H1 (cell line): Measurements from ENCODE around the gene VPS41. TPM values are rescaled to one million over a fixed set of nuclear protein-coding genes. Genes with fewer than 3 reads are reported as not detected.

Experiments
- CTCF ChIA-PET: fragments of 300-600 bp; sonication (Branson Sonifier 250); formaldehyde crosslinking; loops from one replicate; lab custom pipeline; 2021; ENCODE audit not compliant: partially characterized antibody; lab: Charles Lee
- POLR2A ChIA-PET: fragments of 300-600 bp; sonication (Branson Sonifier 250); formaldehyde crosslinking; loops from one replicate; lab custom pipeline; 2021; ENCODE audit warnings: inconsistent platforms; ENCODE audit not compliant: partially characterized antibody; lab: Charles Lee
- DNase-seq, 2 experiments: peaks; one replicate each; pipeline versions ENCODE4 v3.0.0 to v3.0.0-alpha.2; 2010 to 2022; ENCODE audit warnings: low spot score in 2 of 2, low read depth in 1 of 2, mixed read lengths in 1 of 2
- FAIRE-seq: peaks from 2 replicates; lab custom pipeline; 2011; peaks lifted over from hg19 to GRCh38; lab: Jason Lieb, UNC
- H2AFZ ChIP-seq: 2 replicates; pipeline ENCODE4 v1.8.1; 2012; ENCODE audit warnings: low read length, inconsistent platforms
- H2AK5ac ChIP-seq: 2 replicates; pipeline ENCODE4 v1.6.1; 2013; ENCODE audit warnings: low read depth, low read length
- H2BK120ac ChIP-seq: replicated peaks from 2 replicates; pipeline ENCODE3; 2013; ENCODE audit warnings: low read depth, low read length, inconsistent platforms
- H2BK12ac ChIP-seq: 2 replicates; pipeline ENCODE4 v1.6.1; 2013; ENCODE audit warnings: low read depth, low read length
- H2BK15ac ChIP-seq: 2 replicates; pipeline ENCODE4 v1.6.1; 2013; ENCODE audit warnings: low read length
- H2BK20ac ChIP-seq: 2 replicates; pipeline ENCODE4 v1.6.1; 2013; ENCODE audit warnings: low read length
- H2BK5ac ChIP-seq: 2 replicates; pipeline ENCODE4 v1.6.1; 2013; ENCODE audit warnings: low read depth, low read length
- H3K14ac ChIP-seq: 2 replicates; pipeline ENCODE4 v1.6.1; 2013; ENCODE audit warnings: inconsistent platforms; ENCODE audit not compliant: insufficient read length
- H3K18ac ChIP-seq: 2 replicates; pipeline ENCODE4 v1.6.1; 2013; ENCODE audit warnings: low read length; ENCODE audit errors: extremely low read depth
- H3K23ac ChIP-seq: 2 replicates; pipeline ENCODE4 v1.6.1; 2013; ENCODE audit warnings: inconsistent platforms; ENCODE audit not compliant: insufficient read length
- H3K23me2 ChIP-seq: 2 replicates; pipeline ENCODE4 v1.6.1; 2013; ENCODE audit warnings: low read depth, low read length
- H3K27ac ChIP-seq: 2 replicates; pipeline ENCODE4 v1.6.1; 2011; ENCODE audit warnings: low read depth, low read length, inconsistent platforms
- H3K27me3 ChIP-seq, 4 experiments: replicated peaks in 1 of 4; 1 replicate in 1 of 4; 2 replicates in 3 of 4; pipeline versions ENCODE4 v1.6.1 to v1.8.1; 2011 to 2013; ENCODE audit warnings: low read length in 3 of 4, mild to moderate bottlenecking in 3 of 4, inconsistent platforms in 2 of 4, mixed read lengths in 2 of 4, moderate library complexity in 1 of 4; ENCODE audit not compliant: control insufficient read depth in 3 of 4, insufficient read depth in 3 of 4; ENCODE audit errors: extremely low read depth in 1 of 4
- H3K36me3 ChIP-seq, 4 experiments: 2 replicates each; pipeline versions ENCODE4 v1.6.1 to v1.8.1; 2011 to 2013; ENCODE audit warnings: mild to moderate bottlenecking in 4 of 4, low read length in 3 of 4, moderate library complexity in 2 of 4, control low read depth in 1 of 4, inconsistent platforms in 1 of 4; ENCODE audit not compliant: insufficient read depth in 4 of 4, control insufficient read depth in 2 of 4
- H3K4ac ChIP-seq: replicated peaks from 2 replicates; pipeline ENCODE3; 2013; ENCODE audit warnings: low read length, low read depth, mixed read lengths, inconsistent platforms; ENCODE audit not compliant: insufficient read length
- H3K4me1 ChIP-seq, 4 experiments: replicated peaks in 1 of 4; 1 replicate in 1 of 4; 2 replicates in 3 of 4; pipeline versions ENCODE4 v1.6.1 to v1.8.1; 2011 to 2013; ENCODE audit warnings: low read length in 3 of 4, inconsistent platforms in 2 of 4, mixed read lengths in 1 of 4; ENCODE audit not compliant: insufficient read depth in 4 of 4, control insufficient read depth in 3 of 4
- H3K4me2 ChIP-seq, 2 experiments: 2 replicates each; pipeline versions ENCODE4 v1.6.1 to v1.8.1; 2011 to 2013; ENCODE audit warnings: low read depth in 2 of 2, low read length in 2 of 2, control low read depth in 1 of 2, inconsistent platforms in 1 of 2, mild to moderate bottlenecking in 1 of 2; ENCODE audit not compliant: insufficient read depth in 1 of 2
- H3K4me3 ChIP-seq, 4 experiments: fragments of 200-600, 300-600 bp in 1 of 4; sonication (generic), shearing (Covaris generic), sonication (Bioruptor Twin) in 1 of 4; 2 replicates each; pipeline versions ENCODE4 v1.5.1 to v1.8.1; 2011 to 2016; ENCODE audit warnings: low read length in 4 of 4, low read depth in 3 of 4, control low read depth in 2 of 4, inconsistent platforms in 2 of 4, mild to moderate bottlenecking in 2 of 4, mixed read lengths in 1 of 4, moderate library complexity in 1 of 4; ENCODE audit not compliant: insufficient read depth in 2 of 4; ENCODE audit errors: extremely low read depth in 1 of 4
- H3K56ac ChIP-seq: replicated peaks from 2 replicates; pipeline ENCODE3; 2013; ENCODE audit warnings: low read depth, mild to moderate bottlenecking, mixed read lengths, low read length, inconsistent platforms; ENCODE audit not compliant: insufficient read length
- H3K79me1 ChIP-seq: 2 replicates; pipeline ENCODE4 v1.6.1; 2013; ENCODE audit warnings: low read depth, low read length, control low read depth
- H3K79me2 ChIP-seq, 2 experiments: 2 replicates each; pipeline versions ENCODE4 v1.6.1 to v1.8.1; 2012 to 2013; ENCODE audit warnings: low read length in 2 of 2, mild to moderate bottlenecking in 2 of 2, inconsistent platforms in 1 of 2; ENCODE audit not compliant: insufficient read depth in 2 of 2, control insufficient read depth in 1 of 2
- H3K9ac ChIP-seq, 4 experiments: replicated peaks in 1 of 4; 1 replicate in 1 of 4; 2 replicates in 3 of 4; pipeline versions ENCODE4 v1.6.1 to v1.8.1; 2011 to 2013; ENCODE audit warnings: low read depth in 3 of 4, low read length in 3 of 4, control low read depth in 2 of 4, mild to moderate bottlenecking in 2 of 4, moderate library complexity in 2 of 4, inconsistent platforms in 1 of 4; ENCODE audit errors: extremely low read depth in 1 of 4
- H3K9me3 ChIP-seq, 2 experiments: 2 replicates each; pipeline versions ENCODE4 v1.6.1 to v1.8.1; 2012 to 2013; ENCODE audit warnings: mild to moderate bottlenecking in 2 of 2, moderate library complexity in 2 of 2, control low read depth in 1 of 2, inconsistent platforms in 1 of 2, low read depth in 1 of 2, low read length in 1 of 2, mixed read lengths in 1 of 2; ENCODE audit not compliant: insufficient read depth in 2 of 2
- H4K20me1 ChIP-seq, 2 experiments: replicated peaks in 1 of 2; 2 replicates each; pipeline versions ENCODE3 to v1.8.1; 2011 to 2013; ENCODE audit warnings: inconsistent platforms in 2 of 2, low read length in 2 of 2, mild to moderate bottlenecking in 1 of 2; ENCODE audit not compliant: insufficient read depth in 2 of 2, control insufficient read depth in 1 of 2
- H4K5ac ChIP-seq: 2 replicates; pipeline ENCODE4 v1.6.1; 2013; ENCODE audit warnings: low read length, low read depth, mixed read lengths, inconsistent platforms; ENCODE audit not compliant: insufficient read length
- H4K8ac ChIP-seq: 2 replicates; pipeline ENCODE4 v1.8.0; 2013; ENCODE audit warnings: mild to moderate bottlenecking, moderate library complexity, low read length, inconsistent platforms; ENCODE audit not compliant: insufficient read depth; ENCODE audit errors: extremely low read depth
- H4K91ac ChIP-seq: replicated peaks from 2 replicates; pipeline ENCODE3; 2013; ENCODE audit warnings: low read length, mixed read lengths, inconsistent platforms; ENCODE audit not compliant: insufficient read length
- BRCA1 ChIP-seq: IDR thresholded peaks from 2 replicates; pipeline ENCODE4 v1.6.1; 2012; ENCODE audit warnings: low read depth, low read length, improper control_type of control experiment
- CHD2 ChIP-seq: IDR thresholded peaks from 2 replicates; pipeline ENCODE4 v1.6.1; 2012; ENCODE audit warnings: low read length, improper control_type of control experiment
- EP300 ChIP-seq, 2 experiments: IDR thresholded peaks; 1 replicate in 1 of 2; 2 replicates in 1 of 2; pipeline ENCODE4 v1.6.1; 2011 to 2012; ENCODE audit warnings: low read depth in 2 of 2, low read length in 2 of 2, mild to moderate bottlenecking in 2 of 2, borderline replicate concordance in 1 of 2, inconsistent platforms in 1 of 2, moderate library complexity in 1 of 2
- JUN ChIP-seq: IDR thresholded peaks from 2 replicates; pipeline ENCODE4 v1.6.1; 2011; ENCODE audit warnings: low read depth, mild to moderate bottlenecking, improper control_type of control experiment, low read length
- JUND ChIP-seq: IDR thresholded peaks from 2 replicates; pipeline ENCODE4 v1.6.1; 2011; ENCODE audit warnings: mild to moderate bottlenecking, improper control_type of control experiment, low read length
- KDM5A ChIP-seq: fragments of 200-600 bp; IDR thresholded peaks from 2 replicates; pipeline ENCODE4 v1.7.1; 2012; ENCODE audit warnings: mild to moderate bottlenecking, low read length, inconsistent platforms, mixed read lengths
- NRF1 ChIP-seq: IDR thresholded peaks from 2 replicates; pipeline ENCODE4 v1.6.1; 2011; ENCODE audit warnings: mild to moderate bottlenecking, low read depth, low read length, improper control_type of control experiment
- RXRA ChIP-seq: IDR thresholded peaks from 2 replicates; pipeline ENCODE4 v1.6.1; 2011; ENCODE audit warnings: low read depth, mild to moderate bottlenecking, low read length, moderate library complexity; ENCODE audit not compliant: insufficient read depth
- SUZ12 ChIP-seq: fragments of 200-600 bp; sonication (generic); IDR thresholded peaks from 2 replicates; pipeline ENCODE4 v1.6.1; 2012; ENCODE audit warnings: mild to moderate bottlenecking, inconsistent platforms, low read length, moderate library complexity, mixed read lengths
- WGBS, 2 experiments: shearing (Covaris generic) in 1 of 2; methylation state at CpG; one replicate each; pipeline versions ENCODE4 v1.1.6 to v1.1.7; 2013 to 2015; ENCODE audit warnings: low lambda C conversion rate in 2 of 2, mixed read lengths in 2 of 2, inconsistent platforms in 1 of 2, low coverage in 1 of 2, missing lambda C conversion rate in 1 of 2; ENCODE audit not compliant: insufficient replicate concordance in 2 of 2, insufficient coverage in 1 of 2, insufficient read length in 1 of 2; ENCODE audit errors: extremely low coverage in 1 of 2, missing lambda C conversion rate in 1 of 2; 5-methylcytosine and 5-hydroxymethylcytosine counted together
- polyA plus RNA-seq, 7 experiments: library from polyadenylated mRNA; depleted of rRNA in 3 of 7; stranded (reverse) in 5 of 7; unstranded in 2 of 7; fragments of >200 nt in 5 of 7; fragments of 200-250 nt in 2 of 7; gene quantifications; 1 replicate in 5 of 7; 2 replicates in 1 of 7; 4 replicates in 1 of 7; pipeline versions ENCODE4 v1.2.1 to v1.2.3, GENCODE V29; 2011 to 2013; ENCODE audit warnings: missing spikeins in 2 of 7, mixed read lengths in 2 of 7
- total RNA-seq: library from RNA; stranded (reverse); fragmentation: NEBNext Ultra II Directional; extraction: Animal tissue kit (Norgen Biotek cat#: 25700); gene quantifications from 2 replicates; pipeline ENCODE4 v1.2.1, GENCODE V29; 2021
- TF ChIP-seq, protein P1 (sequence below): IDR thresholded peaks from 2 replicates; pipeline ENCODE4 v1.6.1; 2011; ENCODE audit warnings: low read depth, mild to moderate bottlenecking, low read length; ENCODE audit not compliant: insufficient read depth
- TF ChIP-seq, protein P2 (sequence below), 3 experiments: IDR thresholded peaks; 1 replicate in 2 of 3; 2 replicates in 1 of 3; pipeline versions ENCODE4 v1.5.1 to v1.6.1; 2011; ENCODE audit warnings: low read length in 3 of 3, mild to moderate bottlenecking in 3 of 3, inconsistent platforms in 2 of 3, low read depth in 1 of 3, moderate library complexity in 1 of 3; ENCODE audit not compliant: insufficient read depth in 1 of 3; ENCODE audit errors: control extremely low read depth in 1 of 3

The VPS41 gene
- total and polyA plus RNA-seq, 2 of the 8 experiments (the other 6 are each of a cell fraction or from before 2014, with no cell fraction given) = 10.7 to 63.3 TPM

DNA sequence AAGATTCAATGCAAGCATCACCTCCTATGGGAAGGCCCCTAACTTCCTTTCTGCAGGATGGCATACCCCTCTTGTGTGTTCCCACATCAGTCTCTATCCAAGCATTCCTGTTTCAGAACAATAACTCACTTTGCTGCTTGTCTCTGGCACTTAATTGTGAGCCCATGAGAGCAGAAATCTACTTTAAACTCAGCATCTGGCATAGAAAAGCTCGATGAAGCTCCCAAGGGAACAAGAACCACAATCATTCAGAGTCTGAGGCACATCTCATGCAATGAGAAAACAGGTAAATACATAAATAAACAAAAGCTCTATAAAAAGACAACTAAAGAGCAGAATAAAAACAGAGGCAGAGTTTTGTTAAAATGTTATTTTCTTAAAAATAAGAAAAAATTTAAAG, 66.2 kb downstream of the VPS41 start:
- WGBS, 2 experiments = 93% methylated on average over 1 of the region's 1 CpG; no CpG with 5 or more reads in 1 of the 2 experiments
- CTCF ChIA-PET = interaction anchor here (0.7 to 3.1 kb wide), 3 partner anchors 13 to 87 kb away, joined by 3 to 11 read pairs (median 3); no protein-coding TSS in a partner anchor
- Histone ChIP-seq H2AK5ac (no peak overlapping the region), H3K18ac (no peak overlapping the region), H2AFZ (no peak overlapping the region), H2BK12ac (no peak overlapping the region), H3K27ac (no peak overlapping the region), H3K56ac (no peak overlapping the region), H3K4me3 (no peak overlapping the region), H3K27me3 (no peaks in the 10 kb centered on the region), H3K4me1 (no peaks in the 10 kb centered on the region; a peak in 1 of 7 replicates), H3K23ac (no peak overlapping the region), H3K36me3 (no peaks in the 10 kb centered on the region), H4K20me1 (peaks cover 0 to 2% of the 10 kb centered on the region in 2 experiments), H3K4ac (no peak overlapping the region), H2BK20ac (no peak overlapping the region), H4K91ac (no peak overlapping the region), H3K9ac (no peak overlapping the region), H3K9me3 (no peaks in the 10 kb centered on the region), H4K8ac (no peak overlapping the region), H3K4me2 (no peak overlapping the region), H3K79me1 (no peaks in the 10 kb centered on the region)
- FAIRE-seq = no peak
- POLR2A ChIA-PET = interaction anchor here (0.7 kb wide), 1 partner anchor 13 kb away, joined by 3 read pairs; no protein-coding TSS in a partner anchor
- DNase-seq = no peak
- no peak for TF ChIP-seq NRF1
- no peak for TF ChIP-seq SUZ12
- no peak for TF ChIP-seq RXRA
- no peak for TF ChIP-seq BRCA1
- TF ChIP-seq, protein P1, sequence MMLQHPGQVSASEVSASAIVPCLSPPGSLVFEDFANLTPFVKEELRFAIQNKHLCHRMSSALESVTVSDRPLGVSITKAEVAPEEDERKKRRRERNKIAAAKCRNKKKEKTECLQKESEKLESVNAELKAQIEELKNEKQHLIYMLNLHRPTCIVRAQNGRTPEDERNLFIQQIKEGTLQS = no peak
- no peak for TF ChIP-seq JUND
- no peak for TF ChIP-seq EP300 (IDR thresholded peaks at IDR 0.05; ENCODE audit: borderline replicate concordance in 1 of 2, low read depth in 2 of 2, low read length in 2 of 2)
- TF ChIP-seq, protein P2, sequence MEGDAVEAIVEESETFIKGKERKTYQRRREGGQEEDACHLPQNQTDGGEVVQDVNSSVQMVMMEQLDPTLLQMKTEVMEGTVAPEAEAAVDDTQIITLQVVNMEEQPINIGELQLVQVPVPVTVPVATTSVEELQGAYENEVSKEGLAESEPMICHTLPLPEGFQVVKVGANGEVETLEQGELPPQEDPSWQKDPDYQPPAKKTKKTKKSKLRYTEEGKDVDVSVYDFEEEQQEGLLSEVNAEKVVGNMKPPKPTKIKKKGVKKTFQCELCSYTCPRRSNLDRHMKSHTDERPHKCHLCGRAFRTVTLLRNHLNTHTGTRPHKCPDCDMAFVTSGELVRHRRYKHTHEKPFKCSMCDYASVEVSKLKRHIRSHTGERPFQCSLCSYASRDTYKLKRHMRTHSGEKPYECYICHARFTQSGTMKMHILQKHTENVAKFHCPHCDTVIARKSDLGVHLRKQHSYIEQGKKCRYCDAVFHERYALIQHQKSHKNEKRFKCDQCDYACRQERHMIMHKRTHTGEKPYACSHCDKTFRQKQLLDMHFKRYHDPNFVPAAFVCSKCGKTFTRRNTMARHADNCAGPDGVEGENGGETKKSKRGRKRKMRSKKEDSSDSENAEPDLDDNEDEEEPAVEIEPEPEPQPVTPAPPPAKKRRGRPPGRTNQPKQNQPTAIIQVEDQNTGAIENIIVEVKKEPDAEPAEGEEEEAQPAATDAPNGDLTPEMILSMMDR (IDR thresholded peaks at IDR 0.05; ENCODE audit: control extremely low read depth in 1 of 3, insufficient read depth in 1 of 3, low read depth in 1 of 3, low read length in 3 of 3) = no peak
- TF ChIP-seq CHD2 = no peak
- TF ChIP-seq JUN = no peak
- TF ChIP-seq KDM5A = no peak
- TF ChIP-seq, all 59 proteins: peak for 0
- no peak overlapping the region for H3K14ac ChIP-seq
- no peak overlapping the region for H4K5ac ChIP-seq
- H2BK5ac ChIP-seq = no peak overlapping the region
- H2BK120ac ChIP-seq = no peak overlapping the region
- no peaks in the 10 kb centered on the region for H3K23me2 ChIP-seq
- H2BK15ac ChIP-seq = no peak overlapping the region
- H3K79me2 ChIP-seq = peaks cover 0 to 4% of the 10 kb centered on the region in 2 experiments; a peak in 1 of 4 replicates
